Hepatocyte (in vitro differentiated cells): ENCODE measurements around the gene MACROD2. TPM values are rescaled to one million over a fixed set of nuclear protein-coding genes. Genes with fewer than 3 reads are reported as not detected.

Source experiments
- DNase-seq: peaks from one replicate; pipeline ENCODE4 v3.0.0-alpha.2; 2016; ENCODE audit warnings: low spot score
- H2AFZ ChIP-seq: fragments of 200-600 bp; sonication (generic); 2 replicates; pipeline ENCODE4 v1.6.0; 2016; ENCODE audit warnings: antibody characterized with exemption, mild to moderate bottlenecking
- H3K27ac ChIP-seq: fragments of 200-600 bp; sonication (generic); 2 replicates; pipeline ENCODE4 v1.5.1; 2016; ENCODE audit warnings: mild to moderate bottlenecking
- H3K27me3 ChIP-seq: fragments of 200-600 bp; sonication (generic); 2 replicates; pipeline ENCODE4 v1.6.1; 2016
- H3K36me3 ChIP-seq: fragments of 200-600 bp; sonication (generic); replicated peaks from 2 replicates; pipeline ENCODE4 v1.5.1; 2016; ENCODE audit warnings: low read depth; ENCODE audit not compliant: insufficient read depth
- H3K4me1 ChIP-seq: fragments of 200-600 bp; sonication (generic); 2 replicates; pipeline ENCODE4 v1.5.1; 2016; ENCODE audit warnings: mild to moderate bottlenecking, moderate library complexity; ENCODE audit not compliant: insufficient read depth
- H3K4me2 ChIP-seq: fragments of 200-600 bp; sonication (generic); 2 replicates; pipeline ENCODE4 v1.6.0; 2016
- H3K4me3 ChIP-seq: fragments of 200-600 bp; sonication (generic); 2 replicates; pipeline ENCODE4 v1.5.1; 2016; ENCODE audit warnings: mild to moderate bottlenecking
- H3K79me2 ChIP-seq: fragments of 200-600 bp; sonication (generic); 2 replicates; pipeline ENCODE4 v1.6.0; 2017; ENCODE audit warnings: mild to moderate bottlenecking
- H3K9me2 ChIP-seq: fragments of 200-600 bp; sonication (generic); replicated peaks from 2 replicates; pipeline ENCODE4 v1.6.0; 2017; ENCODE audit warnings: mild to moderate bottlenecking; ENCODE audit not compliant: insufficient read depth
- H3K9me3 ChIP-seq: fragments of 200-600 bp; sonication (generic); 2 replicates; pipeline ENCODE4 v1.5.1; 2016; ENCODE audit warnings: low read depth, mild to moderate bottlenecking
- H4K20me1 ChIP-seq: fragments of 200-600 bp; sonication (generic); 2 replicates; pipeline ENCODE4 v1.6.0; 2016; ENCODE audit warnings: mild to moderate bottlenecking; ENCODE audit not compliant: insufficient read depth, poor library complexity, severe bottlenecking
- EZH2 ChIP-seq: fragments of 200-600 bp; sonication (generic); IDR thresholded peaks from 2 replicates; pipeline ENCODE4 v1.6.1; 2016; ENCODE audit warnings: antibody characterized with exemption, mild to moderate bottlenecking, borderline replicate concordance
- EZH2phosphoT487 ChIP-seq: fragments of 200-600 bp; sonication (generic); IDR thresholded peaks from one replicate; pipeline ENCODE4 v1.6.1; 2018; ENCODE audit warnings: antibody characterized with exemption, mild to moderate bottlenecking, low read depth, moderate library complexity; ENCODE audit not compliant: unreplicated experiment, severe bottlenecking
- WGBS: methylation state at CpG from one replicate; pipeline ENCODE4 v1.1.6; 2016; ENCODE audit warnings: low lambda C conversion rate; ENCODE audit errors: missing lambda C conversion rate; 5-methylcytosine and 5-hydroxymethylcytosine counted together
- polyA plus RNA-seq: library from polyadenylated mRNA; unstranded; fragments of >200 nt; fragmentation: Nextera tagmentation; extraction: Ambion mirVana; gene quantifications from 2 replicates; pipeline ENCODE4 v1.2.1, GENCODE V29; 2016
- total RNA-seq: library from RNA; depleted of rRNA; stranded (reverse); fragments of >200 nt; gene quantifications from 2 replicates; pipeline ENCODE4 v1.2.3, GENCODE V29; 2014
- TF ChIP-seq, protein P1 (sequence below): fragments of 200-600 bp; sonication (generic); IDR thresholded peaks from 2 replicates; pipeline ENCODE4 v1.5.1; 2016; ENCODE audit warnings: antibody characterized with exemption, mild to moderate bottlenecking; ENCODE audit not compliant: poor library complexity

MACROD2 gene
- total and polyA plus RNA-seq, 2 experiments from 2014 or later, result 2.4 to 3.1 TPM

GRCh38 chr20:15346657-15347280 is 1351.5 kb downstream of the MACROD2 start:
- TF ChIP-seq, protein P1, sequence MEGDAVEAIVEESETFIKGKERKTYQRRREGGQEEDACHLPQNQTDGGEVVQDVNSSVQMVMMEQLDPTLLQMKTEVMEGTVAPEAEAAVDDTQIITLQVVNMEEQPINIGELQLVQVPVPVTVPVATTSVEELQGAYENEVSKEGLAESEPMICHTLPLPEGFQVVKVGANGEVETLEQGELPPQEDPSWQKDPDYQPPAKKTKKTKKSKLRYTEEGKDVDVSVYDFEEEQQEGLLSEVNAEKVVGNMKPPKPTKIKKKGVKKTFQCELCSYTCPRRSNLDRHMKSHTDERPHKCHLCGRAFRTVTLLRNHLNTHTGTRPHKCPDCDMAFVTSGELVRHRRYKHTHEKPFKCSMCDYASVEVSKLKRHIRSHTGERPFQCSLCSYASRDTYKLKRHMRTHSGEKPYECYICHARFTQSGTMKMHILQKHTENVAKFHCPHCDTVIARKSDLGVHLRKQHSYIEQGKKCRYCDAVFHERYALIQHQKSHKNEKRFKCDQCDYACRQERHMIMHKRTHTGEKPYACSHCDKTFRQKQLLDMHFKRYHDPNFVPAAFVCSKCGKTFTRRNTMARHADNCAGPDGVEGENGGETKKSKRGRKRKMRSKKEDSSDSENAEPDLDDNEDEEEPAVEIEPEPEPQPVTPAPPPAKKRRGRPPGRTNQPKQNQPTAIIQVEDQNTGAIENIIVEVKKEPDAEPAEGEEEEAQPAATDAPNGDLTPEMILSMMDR, result no peak
- no peak for TF ChIP-seq EZH2phosphoT487
- no peak overlapping the region for H3K4me3 ChIP-seq
- no peak for DNase-seq
- WGBS, result 85% methylated on average over 3 of the region's 3 CpGs
- no peak overlapping the region for H2AFZ ChIP-seq
- H3K27me3 ChIP-seq, result no peaks in the 10 kb centered on the region
- H3K9me3 ChIP-seq, result no peaks in the 10 kb centered on the region
- no peak overlapping the region for H3K4me2 ChIP-seq
- no peaks in the 10 kb centered on the region for H3K4me1 ChIP-seq
- no peaks in the 10 kb centered on the region for H3K36me3 ChIP-seq
- no peaks in the 10 kb centered on the region for H3K9me2 ChIP-seq
- H3K27ac ChIP-seq, result no peak overlapping the region
- no peaks in the 10 kb centered on the region for H3K79me2 ChIP-seq
- no peaks in the 10 kb centered on the region for H4K20me1 ChIP-seq

GRCh38 chr20:15359056-15359455 is 1363.7 kb downstream of the MACROD2 start:
- whole genome bisulfite sequencing, result 94% methylated on average over 2 of the region's 2 CpGs
- no peaks in the 10 kb centered on the region for H3K9me2 ChIP-seq
- H3K27ac ChIP-seq, result no peak overlapping the region
- no peaks in the 10 kb centered on the region for H3K9me3 ChIP-seq
- H3K36me3 ChIP-seq, result no peaks in the 10 kb centered on the region
- no peak overlapping the region for H3K4me3 ChIP-seq
- no peak overlapping the region for H2AFZ ChIP-seq
- no peaks in the 10 kb centered on the region for H3K79me2 ChIP-seq
- no peak overlapping the region for H3K4me2 ChIP-seq
- no peaks in the 10 kb centered on the region for H3K27me3 ChIP-seq
- TF ChIP-seq EZH2 (no peak), EZH2phosphoT487 (no peak)
- TF ChIP-seq, protein P1, result no peak
- no peak for DNase-seq
- H3K4me1 ChIP-seq, result no peaks in the 10 kb centered on the region
- H4K20me1 ChIP-seq, result no peaks in the 10 kb centered on the region

DNA sequence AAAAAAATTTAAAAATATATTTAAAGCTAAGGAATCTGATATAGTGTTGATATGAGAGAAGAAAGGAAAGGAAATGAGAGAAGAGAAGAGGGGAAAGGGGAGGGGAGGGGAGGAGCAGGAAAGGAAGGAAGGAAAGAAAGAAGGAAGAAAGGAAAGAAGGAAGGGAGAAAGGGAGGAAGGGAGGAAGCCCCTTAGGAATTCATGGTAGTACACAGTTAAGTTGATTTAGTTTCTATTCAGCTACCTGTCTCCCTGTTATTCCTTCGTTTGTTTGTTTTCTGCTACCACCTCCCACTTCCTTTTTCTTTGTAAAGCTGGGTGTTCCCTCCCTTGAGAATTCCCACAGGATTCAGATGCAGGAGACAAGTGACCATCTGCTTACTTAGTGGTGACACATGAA is 1367.5 kb downstream of the MACROD2 start:
- Histone ChIP-seq H3K27me3 (no peaks in the 10 kb centered on the region), H3K9me3 (no peaks in the 10 kb centered on the region), H3K9me2 (no peaks in the 10 kb centered on the region), H3K4me1 (no peaks in the 10 kb centered on the region), H2AFZ (no peak overlapping the region), H3K27ac (no peak overlapping the region), H3K4me3 (no peak overlapping the region), H3K4me2 (no peak overlapping the region), H3K79me2 (no peaks in the 10 kb centered on the region), H3K36me3 (no peaks in the 10 kb centered on the region), H4K20me1 (no peaks in the 10 kb centered on the region)
- TF ChIP-seq EZH2phosphoT487 (no peak), EZH2 (no peak)
- TF ChIP-seq, protein P1, result no peak
- 78% methylated on average over 1 of the region's 1 CpG for WGBS
- DNase-seq, result no peak
